ENCODE results near the gene PPP3CA.

Gene PPP3CA

DNA sequence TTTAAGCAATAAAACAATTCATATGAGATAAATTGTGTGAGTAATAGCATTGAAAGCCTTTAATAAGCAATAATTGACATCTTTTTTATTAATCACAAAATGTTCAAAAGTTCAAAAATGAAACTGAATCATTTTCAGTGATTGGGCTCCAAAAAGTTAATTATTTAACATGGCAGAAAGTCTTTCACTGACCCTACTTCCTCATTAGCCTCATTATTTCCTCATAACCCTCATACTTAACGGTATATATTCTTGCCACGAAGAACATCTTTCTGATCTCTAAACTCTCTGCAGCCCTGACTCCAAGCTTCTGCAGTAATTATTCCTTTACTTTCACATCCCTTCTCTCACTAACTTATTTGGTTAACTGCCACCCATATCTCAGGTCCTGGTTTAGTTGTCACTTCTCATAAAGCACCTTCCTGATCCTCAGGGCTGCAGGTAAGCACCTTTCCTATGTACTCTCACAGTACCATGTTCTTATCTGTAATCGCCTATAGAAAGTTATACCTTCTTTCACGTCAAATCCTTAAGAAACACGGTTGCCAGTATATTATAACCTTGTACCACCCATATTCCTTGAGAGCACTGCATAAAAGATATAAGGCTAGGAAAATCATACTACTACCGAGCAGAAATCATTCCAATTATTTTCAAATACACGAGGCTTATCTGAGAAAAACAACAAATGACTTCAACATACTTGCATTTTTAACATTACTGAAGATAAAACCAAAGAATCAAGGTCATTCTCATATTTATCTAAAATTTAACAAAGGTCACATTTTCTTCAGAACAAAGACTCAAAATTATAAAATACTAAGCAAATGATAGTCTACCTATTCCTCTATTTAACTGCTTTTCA, 72.2 kb downstream of the PPP3CA start:
- Histone ChIP-seq H3K27me3 (ENCODE audit: control insufficient read depth, insufficient read depth, low read length) (no peaks in the 10 kb centered on the region), H3K27ac (ENCODE audit: low read depth, low read length) (no peak overlapping the region)

GRCh38 chr4:101271516-101271915, 75.8 kb downstream of the PPP3CA start:
- Histone ChIP-seq H3K4me1 (ENCODE audit: control insufficient read depth, insufficient read depth, low read length) (no peaks in the 10 kb centered on the region), H3K9me3 (ENCODE audit: control insufficient read depth, insufficient read depth, low read depth, low read length) (no peaks in the 10 kb centered on the region), H3K4me3 (ENCODE audit: low read depth, low read length) (no peak overlapping the region), H3K36me3 (ENCODE audit: control insufficient read depth, insufficient read depth, low read length) (no peaks in the 10 kb centered on the region), H3K9ac (ENCODE audit: low read length) (no peak overlapping the region), H3K27ac (ENCODE audit: low read depth, low read length) (no peak overlapping the region), H3K27me3 (ENCODE audit: control insufficient read depth, insufficient read depth, low read length) (no peaks in the 10 kb centered on the region)

More for the DNA sequence above, 72.2 kb downstream of the PPP3CA start:
- Histone ChIP-seq H3K4me3 (ENCODE audit: low read depth, low read length) (no peak overlapping the region), H3K4me1 (ENCODE audit: control insufficient read depth, insufficient read depth, low read length) (peaks cover 16% of the 10 kb centered on the region), H3K36me3 (ENCODE audit: control insufficient read depth, insufficient read depth, low read length) (no peaks in the 10 kb centered on the region), H3K9ac (ENCODE audit: low read length) (no peak overlapping the region), H3K9me3 (ENCODE audit: control insufficient read depth, insufficient read depth, low read depth, low read length) (no peaks in the 10 kb centered on the region)

DNA sequence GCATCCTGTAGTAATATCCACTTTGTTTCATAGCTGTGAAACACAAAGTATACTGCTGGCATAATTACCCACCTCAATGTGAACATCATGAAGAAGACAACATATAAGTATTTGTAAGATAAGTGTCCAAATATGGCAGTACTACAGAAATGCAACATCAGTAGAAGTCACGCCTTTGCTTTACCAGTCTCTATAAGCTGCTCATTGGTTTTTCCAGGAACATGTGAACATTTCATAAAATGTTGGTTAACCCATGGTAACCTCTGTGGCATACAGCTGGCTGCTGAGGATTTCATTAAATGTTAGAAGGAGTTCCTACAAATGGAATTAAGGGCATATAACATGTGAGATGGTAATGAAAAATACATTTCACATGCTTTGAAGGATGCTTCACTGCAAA, 77.6 kb downstream of the PPP3CA start:
- Histone ChIP-seq H3K27ac (ENCODE audit: low read depth, low read length) (no peak overlapping the region), H3K36me3 (ENCODE audit: control insufficient read depth, insufficient read depth, low read length) (no peaks in the 10 kb centered on the region), H3K4me1 (ENCODE audit: control insufficient read depth, insufficient read depth, low read length) (0 out of 2 replicates have a peak, but pooled peaks cover 3% of the 10 kb centered on the region), H3K4me3 (ENCODE audit: low read depth, low read length) (no peak overlapping the region), H3K9ac (ENCODE audit: low read length) (no peak overlapping the region), H3K9me3 (ENCODE audit: control insufficient read depth, insufficient read depth, low read depth, low read length) (no peaks in the 10 kb centered on the region), H3K27me3 (ENCODE audit: control insufficient read depth, insufficient read depth, low read length) (no peaks in the 10 kb centered on the region)

- Histone ChIP-seq H3K9ac (ENCODE audit: low read length) (no peak overlapping the region), H3K27ac (ENCODE audit: low read depth, low read length) (no peak overlapping the region), H3K9me3 (ENCODE audit: control insufficient read depth, insufficient read depth, low read depth, low read length) (no peaks in the 10 kb centered on the region)
Observed at GRCh38 chr4:101265816-101266172, 81.5 kb downstream of the PPP3CA start.

DNA sequence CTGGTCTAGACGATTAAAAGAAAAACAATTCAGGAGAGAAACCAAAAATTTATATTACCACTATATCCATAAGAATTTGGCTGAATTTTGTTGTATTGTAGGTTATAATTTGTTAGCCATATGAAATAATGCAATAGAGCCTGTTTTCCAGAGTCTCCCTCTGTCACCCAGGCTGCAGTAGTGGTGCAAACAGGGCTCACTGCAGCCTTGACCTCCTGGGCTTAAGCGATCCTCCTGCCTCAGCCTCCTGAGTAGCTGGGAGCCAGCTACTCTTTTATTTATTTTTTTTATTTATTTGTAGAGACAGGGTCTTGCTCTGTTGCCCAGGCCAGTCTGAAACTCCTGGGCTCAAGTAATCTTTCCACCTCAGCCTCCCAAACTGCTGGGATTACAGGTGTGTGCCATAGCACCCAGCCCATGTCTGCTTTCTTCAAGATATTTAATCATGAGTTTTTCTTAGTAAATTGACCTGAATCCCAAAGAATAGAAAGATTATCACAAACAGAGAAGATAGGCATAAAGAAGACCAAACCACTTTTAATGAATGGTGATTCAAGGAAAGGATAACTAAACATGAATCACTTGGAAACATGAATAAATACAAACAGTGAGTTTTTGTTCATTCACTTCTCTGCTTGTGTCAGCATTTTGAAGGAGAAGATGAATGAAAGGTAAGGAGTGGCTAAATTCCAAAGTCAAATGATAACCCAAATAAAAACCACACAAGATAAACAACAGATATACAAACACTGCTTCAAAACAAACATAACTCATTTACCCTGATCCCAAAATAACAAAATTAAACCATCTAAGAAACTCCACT, 82.1 kb downstream of the PPP3CA start:
- Histone ChIP-seq H3K36me3 (ENCODE audit: control insufficient read depth, insufficient read depth, low read length) (no peaks in the 10 kb centered on the region), H3K9me3 (ENCODE audit: control insufficient read depth, insufficient read depth, low read depth, low read length) (no peaks in the 10 kb centered on the region), H3K27me3 (ENCODE audit: control insufficient read depth, insufficient read depth, low read length) (no peaks in the 10 kb centered on the region), H3K4me3 (ENCODE audit: low read depth, low read length) (no peak overlapping the region), H3K4me1 (ENCODE audit: control insufficient read depth, insufficient read depth, low read length) (peaks cover 7% of the 10 kb centered on the region; the same call in 1 of the 2 replicates), H3K27ac (ENCODE audit: low read depth, low read length) (no peak overlapping the region), H3K9ac (ENCODE audit: low read length) (no peak overlapping the region)

More at GRCh38 chr4:101265816-101266172, 81.5 kb downstream of the PPP3CA start:
- peaks cover 7% of the 10 kb centered on the region; the same call in 1 of the 2 replicates for H3K4me1 ChIP-seq (ENCODE audit: control insufficient read depth, insufficient read depth, low read length)
- H3K27me3 ChIP-seq (ENCODE audit: control insufficient read depth, insufficient read depth, low read length), result no peaks in the 10 kb centered on the region
- no peak overlapping the region for H3K4me3 ChIP-seq (ENCODE audit: low read depth, low read length)
- no peaks in the 10 kb centered on the region for H3K36me3 ChIP-seq (ENCODE audit: control insufficient read depth, insufficient read depth, low read length)

DNA sequence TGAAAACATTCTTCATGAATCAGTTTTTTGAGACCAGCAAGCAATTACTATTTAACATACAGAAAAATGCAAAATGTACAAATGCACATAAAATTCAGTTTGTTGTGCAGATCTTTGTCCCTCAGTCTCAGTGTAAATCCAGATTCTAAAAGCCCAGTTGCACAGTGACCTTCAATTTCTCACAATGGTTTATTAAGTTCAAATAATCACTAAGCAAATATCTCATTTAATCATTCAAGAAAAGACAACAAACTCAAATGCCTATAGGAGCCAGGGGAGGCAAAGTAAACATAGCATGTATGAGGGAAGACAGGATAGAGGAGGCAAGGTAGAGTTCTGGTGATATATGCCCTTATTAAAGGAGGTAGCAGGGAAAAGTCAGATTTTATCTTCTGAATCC, 82.8 kb downstream of the PPP3CA start:
- Histone ChIP-seq H3K4me1 (ENCODE audit: control insufficient read depth, insufficient read depth, low read length) (peaks cover 7% of the 10 kb centered on the region; the same call in 1 of the 2 replicates), H3K27me3 (ENCODE audit: control insufficient read depth, insufficient read depth, low read length) (no peaks in the 10 kb centered on the region), H3K9me3 (ENCODE audit: control insufficient read depth, insufficient read depth, low read depth, low read length) (no peaks in the 10 kb centered on the region), H3K4me3 (ENCODE audit: low read depth, low read length) (no peak overlapping the region), H3K36me3 (ENCODE audit: control insufficient read depth, insufficient read depth, low read length) (no peaks in the 10 kb centered on the region), H3K27ac (ENCODE audit: low read depth, low read length) (no peak overlapping the region), H3K9ac (ENCODE audit: low read length) (no peak overlapping the region)

- no peak overlapping the region for H3K9ac ChIP-seq (ENCODE audit: low read length)
- H3K27me3 ChIP-seq (ENCODE audit: control insufficient read depth, insufficient read depth, low read length), result no peaks in the 10 kb centered on the region
- no peaks in the 10 kb centered on the region for H3K9me3 ChIP-seq (ENCODE audit: control insufficient read depth, insufficient read depth, low read depth, low read length)
- no peak overlapping the region for H3K27ac ChIP-seq (ENCODE audit: low read depth, low read length)
- no peaks in the 10 kb centered on the region for H3K36me3 ChIP-seq (ENCODE audit: control insufficient read depth, insufficient read depth, low read length)
- peaks cover 7% of the 10 kb centered on the region; the same call in 1 of the 2 replicates for H3K4me1 ChIP-seq (ENCODE audit: control insufficient read depth, insufficient read depth, low read length)
- no peak overlapping the region for H3K4me3 ChIP-seq (ENCODE audit: low read depth, low read length)
Observed at GRCh38 chr4:101262683-101263082, 84.6 kb downstream of the PPP3CA start.

DNA sequence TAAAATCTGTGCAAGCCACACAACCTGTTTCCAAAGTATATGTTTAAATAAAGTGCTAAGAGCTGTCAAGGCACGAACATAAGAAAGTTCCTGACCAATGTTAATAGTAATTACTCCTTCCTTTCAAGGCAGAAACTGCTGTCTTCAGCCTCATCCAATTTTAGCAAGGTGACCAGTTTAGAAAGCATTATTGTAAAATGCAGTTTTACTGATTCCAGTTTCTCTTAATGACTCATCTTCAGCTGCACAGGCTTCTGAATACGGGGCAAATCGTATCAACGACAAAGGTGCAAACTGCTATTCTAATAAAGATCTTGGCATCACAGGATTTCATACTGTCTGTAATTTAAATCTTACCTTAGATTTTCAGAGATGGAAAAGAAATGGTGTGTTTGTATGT, 87.5 kb downstream of the PPP3CA start:
- H3K27ac ChIP-seq (ENCODE audit: low read depth, low read length), result no peak overlapping the region
- peaks cover 11% of the 10 kb centered on the region for H3K4me1 ChIP-seq (ENCODE audit: control insufficient read depth, insufficient read depth, low read length)
- no peaks in the 10 kb centered on the region for H3K9me3 ChIP-seq (ENCODE audit: control insufficient read depth, insufficient read depth, low read depth, low read length)
- no peaks in the 10 kb centered on the region for H3K27me3 ChIP-seq (ENCODE audit: control insufficient read depth, insufficient read depth, low read length)
- no peak overlapping the region for H3K9ac ChIP-seq (ENCODE audit: low read length)
- no peaks in the 10 kb centered on the region for H3K36me3 ChIP-seq (ENCODE audit: control insufficient read depth, insufficient read depth, low read length)
- no peak overlapping the region for H3K4me3 ChIP-seq (ENCODE audit: low read depth, low read length)

DNA sequence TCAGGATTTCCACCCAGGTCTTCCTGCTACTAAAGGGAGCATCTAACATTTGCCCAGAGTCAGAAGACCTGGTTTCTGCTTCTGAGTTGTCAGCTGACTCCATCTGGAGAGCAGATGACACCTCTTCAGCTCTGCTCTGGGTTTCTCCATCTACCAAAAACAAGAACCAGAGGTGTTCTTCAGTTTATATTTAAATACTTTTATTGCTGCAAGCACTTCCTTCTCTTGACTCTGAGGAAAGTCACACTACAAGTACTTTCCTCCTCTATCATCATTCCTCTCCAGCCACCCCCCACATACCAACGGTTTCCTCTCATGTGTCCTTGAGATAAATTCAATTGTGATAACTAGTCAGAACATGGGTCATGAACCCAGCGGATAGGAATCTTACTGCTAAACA, 88.4 kb downstream of the PPP3CA start:
- no peaks in the 10 kb centered on the region for H3K9me3 ChIP-seq (ENCODE audit: control insufficient read depth, insufficient read depth, low read depth, low read length)
- H3K27ac ChIP-seq (ENCODE audit: low read depth, low read length), result no peak overlapping the region
- peaks cover 11% of the 10 kb centered on the region for H3K4me1 ChIP-seq (ENCODE audit: control insufficient read depth, insufficient read depth, low read length)
- no peaks in the 10 kb centered on the region for H3K36me3 ChIP-seq (ENCODE audit: control insufficient read depth, insufficient read depth, low read length)
- no peaks in the 10 kb centered on the region for H3K27me3 ChIP-seq (ENCODE audit: control insufficient read depth, insufficient read depth, low read length)
- H3K4me3 ChIP-seq (ENCODE audit: low read depth, low read length), result no peak overlapping the region
- H3K9ac ChIP-seq (ENCODE audit: low read length), result no peak overlapping the region

DNA sequence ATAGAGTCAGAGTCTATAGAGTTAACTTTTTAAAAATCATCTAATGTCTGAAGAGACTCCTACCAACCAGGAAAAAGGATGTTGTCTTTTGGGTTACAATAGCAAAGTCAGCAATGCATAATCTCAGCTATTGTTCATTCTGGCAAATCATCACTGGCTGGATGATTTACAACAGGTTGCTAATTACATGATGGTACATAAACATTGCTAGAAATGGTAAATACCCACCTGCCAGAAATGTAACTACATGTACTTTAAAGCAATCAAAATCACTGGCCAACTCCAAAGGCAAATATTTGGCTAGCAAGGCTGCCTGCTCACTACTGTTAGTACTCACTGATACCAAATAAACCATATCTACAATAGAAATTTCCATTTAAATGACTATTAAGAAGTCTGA, 91.1 kb downstream of the PPP3CA start:
- H3K27me3 ChIP-seq (ENCODE audit: control insufficient read depth, insufficient read depth, low read length), result no peaks in the 10 kb centered on the region
- H3K36me3 ChIP-seq (ENCODE audit: control insufficient read depth, insufficient read depth, low read length), result no peaks in the 10 kb centered on the region
- no peaks in the 10 kb centered on the region for H3K9me3 ChIP-seq (ENCODE audit: control insufficient read depth, insufficient read depth, low read depth, low read length)
- H3K27ac ChIP-seq (ENCODE audit: low read depth, low read length), result no peak overlapping the region
- H3K4me1 ChIP-seq (ENCODE audit: control insufficient read depth, insufficient read depth, low read length), result peaks cover 10% of the 10 kb centered on the region
- no peak overlapping the region for H3K4me3 ChIP-seq (ENCODE audit: low read depth, low read length)
- H3K9ac ChIP-seq (ENCODE audit: low read length), result no peak overlapping the region

DNA sequence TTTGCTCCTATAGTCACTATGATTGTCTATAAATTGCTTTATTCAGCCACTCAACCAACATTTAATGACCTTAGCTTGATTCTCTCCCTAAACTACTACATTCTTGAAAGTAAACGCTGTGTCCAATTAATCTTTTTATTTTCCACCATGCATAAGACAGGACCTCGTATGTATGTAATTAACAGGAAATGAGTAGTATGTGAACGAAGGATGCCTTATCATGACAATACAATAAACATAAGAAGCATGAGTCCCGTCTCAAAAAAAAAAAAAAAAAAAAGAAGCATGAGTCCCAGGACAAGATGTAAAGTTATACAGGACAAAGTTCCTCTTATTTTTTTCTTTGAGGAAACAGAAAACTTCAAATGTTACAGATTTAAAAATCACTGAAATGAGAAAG, 92.5 kb downstream of the PPP3CA start:
- Histone ChIP-seq H3K9me3 (ENCODE audit: control insufficient read depth, insufficient read depth, low read depth, low read length) (no peaks in the 10 kb centered on the region), H3K4me1 (ENCODE audit: control insufficient read depth, insufficient read depth, low read length) (peaks cover 10% of the 10 kb centered on the region)

More for the DNA sequence above, 92.5 kb downstream of the PPP3CA start:
- H3K27me3 ChIP-seq (ENCODE audit: control insufficient read depth, insufficient read depth, low read length), result no peaks in the 10 kb centered on the region
- H3K9ac ChIP-seq (ENCODE audit: low read length), result no peak overlapping the region
- H3K4me3 ChIP-seq (ENCODE audit: low read depth, low read length), result no peak overlapping the region
- no peaks in the 10 kb centered on the region for H3K36me3 ChIP-seq (ENCODE audit: control insufficient read depth, insufficient read depth, low read length)
- no peak overlapping the region; the same call in 1 of the 2 replicates for H3K27ac ChIP-seq (ENCODE audit: low read depth, low read length)
